ENCODE results near the gene STX3. TPM values are rescaled to one million over a fixed set of nuclear protein-coding genes. Genes with fewer than 3 reads are reported as not detected.

Gene STX3
- total and polyA plus RNA-seq, 2 donors (not counting 1 experiment from before 2014, with no cell fraction given) = 7.6 to 16.6 TPM

- ATAC-seq (ENCODE audit: low read depth) = peak; percentile 21
- Mint-ChIP-seq H3K27ac (peak overlapping the region; percentile 79), H3K27me3 (no peaks in the 10 kb centered on the region), H3K9me3 (ENCODE audit: insufficient read depth) (no peaks in the 10 kb centered on the region), H3K4me3 (peak overlapping the region; percentile 85), H3K4me1 (peaks cover 24% of the 10 kb centered on the region)
- Histone ChIP-seq H3K36me3 (replicated peaks in 1 of 2; ENCODE audit: control extremely low read depth in 1 of 2, control insufficient read depth in 1 of 2, extremely low read depth in 1 of 2, insufficient read depth in 2 of 2, low read length in 1 of 2) (no peaks in the 10 kb centered on the region), H2AFZ (ENCODE audit: insufficient read depth, low read depth, low read length, poor library complexity, severe bottlenecking) (peak overlapping the region; percentile 99), H3K4me2 (replicated peaks; ENCODE audit: low read depth, low read length, poor library complexity, severe bottlenecking) (peak overlapping the region; percentile 98), H4K20me1 (ENCODE audit: control insufficient read depth, insufficient read depth, low read length, poor library complexity, severe bottlenecking) (peaks cover 10% of the 10 kb centered on the region), H3K9ac (ENCODE audit: low read length) (peak overlapping the region; percentile 78), H3K4me3 (ENCODE audit: control extremely low read depth in 1 of 5, extremely low read depth in 1 of 5, insufficient read depth in 1 of 5, low read depth in 2 of 5, low read length in 4 of 5) (peak overlapping the region; percentile 71 to 90 (median 79)), H3K79me2 (ENCODE audit: control insufficient read depth, insufficient read depth, low read length) (peaks cover 9% of the 10 kb centered on the region), H3K9me3 (ENCODE audit: control extremely low read depth in 1 of 3, control insufficient read depth in 2 of 3, insufficient read depth in 1 of 3, low read length in 2 of 3) (no peaks in the 10 kb centered on the region), H3K4me1 (ENCODE audit: control insufficient read depth in 2 of 2, insufficient read depth in 2 of 2, low read length in 2 of 2) (peaks cover 14 to 26% of the 10 kb centered on the region in 2 donors), H3K27me3 (replicated peaks in 1 of 4; ENCODE audit: control extremely low read depth in 1 of 4, control insufficient read depth in 3 of 4, insufficient read depth in 4 of 4, low read length in 3 of 4) (no peaks in the 10 kb centered on the region), H3K27ac (ENCODE audit: low read length in 2 of 2) (no peak overlapping the region)
- WGBS (ENCODE audit: insufficient coverage) = under 1% methylated on average over 18 of the region's 23 CpGs
- ChIA-PET POLR2A (interaction anchor here (0.6 to 2.6 kb wide), 2 partner anchors 46 to 372 kb away, joined by 3 to 5 read pairs; no protein-coding TSS in a partner anchor), CTCF (interaction anchor here (0.7 to 7.5 kb wide), 5 partner anchors 11 to 1179 kb away, joined by 3 to 206 read pairs (median 53); partner anchors contain the start of gene MRPL16)
- peak; percentile 59 for DNase-seq
- intact Hi-C loops (cut with micrococcal nuclease) = loop anchor here (1.0 to 10.0 kb wide), 3 partner anchors 87 to 201 kb away; partner anchors contain the start of genes OSBP and PATL1
- TF ChIP-seq CTCF (IDR thresholded peaks at IDR 0.05) = no peak
- no peak for TF ChIP-seq EZH2 (IDR thresholded peaks at IDR 0.05; ENCODE audit: borderline replicate concordance, insufficient read depth, low read depth, low read length, poor library complexity, severe bottlenecking)
Observed at GRCh38 chr11:59755701-59756557, 753 bp downstream of the STX3 start.

- peak overlapping the region; percentile 98 for H3K4me2 ChIP-seq (replicated peaks; ENCODE audit: low read depth, low read length, poor library complexity, severe bottlenecking)
- no peak overlapping the region for H2AFZ ChIP-seq (ENCODE audit: insufficient read depth, low read depth, low read length, poor library complexity, severe bottlenecking)
- no peaks in the 10 kb centered on the region for H3K27me3 ChIP-seq (replicated peaks in 1 of 4; ENCODE audit: control extremely low read depth in 1 of 4, control insufficient read depth in 3 of 4, insufficient read depth in 4 of 4, low read length in 3 of 4)
- TF ChIP-seq EZH2 (IDR thresholded peaks at IDR 0.05; ENCODE audit: borderline replicate concordance, insufficient read depth, low read depth, low read length, poor library complexity, severe bottlenecking) (no peak), CTCF (IDR thresholded peaks at IDR 0.05) (no peak)
- no peaks in the 10 kb centered on the region for H3K36me3 ChIP-seq (replicated peaks in 1 of 2; ENCODE audit: control extremely low read depth in 1 of 2, control insufficient read depth in 1 of 2, extremely low read depth in 1 of 2, insufficient read depth in 2 of 2, low read length in 1 of 2)
- Mint-ChIP-seq H3K9me3 (ENCODE audit: insufficient read depth) (no peaks in the 10 kb centered on the region), H3K27ac (peak overlapping the region; percentile 79), H3K4me3 (peak overlapping the region; percentile 85), H3K4me1 (peaks cover 24% of the 10 kb centered on the region), H3K27me3 (no peaks in the 10 kb centered on the region)
- no peak overlapping the region for H3K27ac ChIP-seq (ENCODE audit: low read length in 2 of 2)
- intact Hi-C loops (cut with micrococcal nuclease) = loop anchor here (10.0 kb wide), 1 partner anchor 202 kb away; no protein-coding TSS in a partner anchor
- POLR2A ChIA-PET = interaction anchor here (0.6 kb wide), 1 partner anchor 372 kb away, joined by 3 read pairs; no protein-coding TSS in a partner anchor
- H3K4me3 ChIP-seq (ENCODE audit: control extremely low read depth in 1 of 5, extremely low read depth in 1 of 5, insufficient read depth in 1 of 5, low read depth in 2 of 5, low read length in 4 of 5) = peak overlapping the region in 1 of 5 experiments; percentile 71
- no peak for ATAC-seq (ENCODE audit: low read depth)
- DNase-seq = no peak
- CTCF ChIA-PET = interaction anchor here (0.7 to 7.5 kb wide), 4 partner anchors 17 to 1180 kb away, joined by 3 to 206 read pairs (median 60); partner anchors contain the start of gene MRPL16
- H3K4me1 ChIP-seq (ENCODE audit: control insufficient read depth in 2 of 2, insufficient read depth in 2 of 2, low read length in 2 of 2) = peaks cover 14 to 26% of the 10 kb centered on the region in 2 donors
- H4K20me1 ChIP-seq (ENCODE audit: control insufficient read depth, insufficient read depth, low read length, poor library complexity, severe bottlenecking) = peaks cover 10% of the 10 kb centered on the region
- H3K9me3 ChIP-seq (ENCODE audit: control extremely low read depth in 1 of 3, control insufficient read depth in 2 of 3, insufficient read depth in 1 of 3, low read length in 2 of 3) = no peaks in the 10 kb centered on the region
- peaks cover 9% of the 10 kb centered on the region for H3K79me2 ChIP-seq (ENCODE audit: control insufficient read depth, insufficient read depth, low read length)
- H3K9ac ChIP-seq (ENCODE audit: low read length) = no peak overlapping the region
- 49% methylated on average over 2 of the region's 3 CpGs for WGBS (ENCODE audit: insufficient coverage)
Observed at GRCh38 chr11:59756558-59756840, 1.3 kb downstream of the STX3 start.

Data from B cell (primary cell).